ENCODE data around the gene ELK3. TPM values are rescaled to one million over a fixed set of nuclear protein-coding genes. Genes with fewer than 3 reads are reported as not detected.

ELK3 gene
- polyA plus RNA-seq, 1 of the 3 experiments (the other 2 are of a cell fraction): 33.8 TPM

- no peaks in the 10 kb centered on the region for H4K20me1 ChIP-seq (ENCODE audit: insufficient read depth)
- H2AFZ ChIP-seq (ENCODE audit: low read depth): no peak overlapping the region
- H3K4me2 ChIP-seq: no peak overlapping the region
- no peak for TF ChIP-seq FOSL2 (IDR thresholded peaks at IDR 0.05; ENCODE audit: borderline replicate concordance, low read depth)
- no peak for TF ChIP-seq GATA2 (CRISPR knock-in tag; IDR thresholded peaks at IDR 0.05)
- TF ChIP-seq YY1 (IDR thresholded peaks at IDR 0.05; ENCODE audit: low read depth): no peak
- TF ChIP-seq TEAD4 (IDR thresholded peaks at IDR 0.05; ENCODE audit: borderline replicate concordance, insufficient read depth): no peak
- no peak for TF ChIP-seq POLR2AphosphoS5 (IDR thresholded peaks at IDR 0.05; ENCODE audit: low read depth, low read length)
- TF ChIP-seq TAF1 (IDR thresholded peaks at IDR 0.05; ENCODE audit: borderline replicate concordance, low read depth, low read length): no peak
- TF ChIP-seq REST (IDR thresholded peaks at IDR 0.05; ENCODE audit: low read depth, low read length): no peak
- no peak for TF ChIP-seq TCF12 (IDR thresholded peaks at IDR 0.05)
- no peak for TF ChIP-seq MAX (IDR thresholded peaks at IDR 0.05; ENCODE audit: low read depth)
- TF ChIP-seq NFIC (IDR thresholded peaks at IDR 0.05; ENCODE audit: borderline replicate concordance): no peak
- TF ChIP-seq IRF3 (IDR thresholded peaks at IDR 0.05; ENCODE audit: low read depth, low read length): no peak
- TF ChIP-seq USF2 (IDR thresholded peaks at IDR 0.05; ENCODE audit: borderline replicate concordance, low read depth, low read length): no peak
- TF ChIP-seq SMC3 (IDR thresholded peaks at IDR 0.05; ENCODE audit: low read depth, low read length): no peak
- no peak for TF ChIP-seq FOXJ3 (CRISPR knock-in tag; IDR thresholded peaks at IDR 0.05)
- no peak for TF ChIP-seq RFX5 (IDR thresholded peaks at IDR 0.05; ENCODE audit: low read length)
- TF ChIP-seq RAD21 (IDR thresholded peaks at IDR 0.05; ENCODE audit: low read length): no peak
- TF ChIP-seq PBX3 (IDR thresholded peaks at IDR 0.05): no peak
- TF ChIP-seq RCOR1 (IDR thresholded peaks at IDR 0.05; ENCODE audit: low read length): no peak
- TF ChIP-seq NRF1 (IDR thresholded peaks at IDR 0.05; ENCODE audit: low read depth, low read length): no peak
- no peak for DNase-seq
- H3F3A ChIP-seq (replicated peaks; ENCODE audit: insufficient read depth): no peaks in the 10 kb centered on the region
- H3K27ac ChIP-seq (ENCODE audit: low read depth in 2 of 2, low read length in 1 of 2): no peak overlapping the region
- no peaks in the 10 kb centered on the region for H3K9me2 ChIP-seq
- 85% methylated on average over 9 of the region's 9 CpGs for WGBS (ENCODE audit: low lambda C conversion rate)
- H3K9ac ChIP-seq: no peak overlapping the region
- no peaks in the 10 kb centered on the region for H3K79me2 ChIP-seq (ENCODE audit: insufficient read depth)
- peaks cover 0 to 5% of the 10 kb centered on the region in 2 experiments; a peak in 1 of 4 replicates for H3K4me1 ChIP-seq (ENCODE audit: control insufficient read depth in 1 of 2, insufficient read depth in 2 of 2, low read depth in 1 of 2, low read length in 1 of 2)
- H3K36me3 ChIP-seq (replicated peaks in 1 of 2; ENCODE audit: control insufficient read depth in 1 of 2, insufficient read depth in 2 of 2, low read length in 1 of 2): no peaks in the 10 kb centered on the region
- ChIA-PET CTCF (no interaction called here), POLR2A (interaction anchor here (0.7 kb wide), 1 partner anchor 19 kb away, joined by 3 read pairs; no protein-coding TSS in a partner anchor)
- H3K9me3 ChIP-seq: no peaks in the 10 kb centered on the region
- no peak overlapping the region for H3K4me3 ChIP-seq (ENCODE audit: low read depth in 2 of 2, low read length in 1 of 2)
- no peaks in the 10 kb centered on the region; the same call in 1 of the 2 replicates for H3K27me3 ChIP-seq (ENCODE audit: insufficient read depth)
Measured at GRCh38 chr12:96170328-96170727, 23.8 kb upstream of the ELK3 start.

All from SK-N-SH (cell line).